ENCODE data around the gene SPRY1. TPM values are rescaled to one million over a fixed set of nuclear protein-coding genes. Genes with fewer than 3 reads are reported as not detected.

The SPRY1 gene
- total RNA-seq, 4 donors from 2014 or later = 101 to 195 (median 169) TPM

DNA sequence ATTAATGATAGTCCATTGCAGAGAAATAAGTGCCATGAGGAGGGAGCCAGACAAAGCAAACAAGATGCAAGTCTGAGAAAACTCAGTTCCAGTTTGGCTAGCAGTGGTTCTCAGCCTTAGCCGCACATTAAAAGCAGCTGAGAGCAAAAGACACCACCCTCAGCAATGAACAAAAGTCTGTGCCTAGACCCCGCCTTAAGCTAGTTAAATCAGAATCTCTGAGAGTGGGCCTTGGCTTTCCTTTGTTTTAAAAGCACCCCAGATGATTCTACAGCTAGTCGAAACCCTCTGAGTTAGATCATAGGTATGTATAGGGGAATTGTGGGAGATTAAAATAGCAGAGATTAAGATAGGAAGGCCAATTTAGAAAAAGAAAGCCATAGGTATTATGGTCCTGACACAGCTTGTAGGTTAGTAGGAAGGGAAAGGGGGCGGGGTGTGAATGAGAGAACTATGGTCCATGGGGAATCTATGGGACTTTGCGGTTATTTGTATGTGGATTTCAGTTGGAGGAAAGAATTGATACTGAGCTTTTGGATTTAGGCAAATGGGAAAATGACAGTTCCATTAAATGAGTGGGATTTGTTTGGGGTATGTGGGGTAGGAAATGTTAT, 12.0 kb downstream of the SPRY1 start:
- no peak overlapping the region for H3K27ac ChIP-seq

DNA sequence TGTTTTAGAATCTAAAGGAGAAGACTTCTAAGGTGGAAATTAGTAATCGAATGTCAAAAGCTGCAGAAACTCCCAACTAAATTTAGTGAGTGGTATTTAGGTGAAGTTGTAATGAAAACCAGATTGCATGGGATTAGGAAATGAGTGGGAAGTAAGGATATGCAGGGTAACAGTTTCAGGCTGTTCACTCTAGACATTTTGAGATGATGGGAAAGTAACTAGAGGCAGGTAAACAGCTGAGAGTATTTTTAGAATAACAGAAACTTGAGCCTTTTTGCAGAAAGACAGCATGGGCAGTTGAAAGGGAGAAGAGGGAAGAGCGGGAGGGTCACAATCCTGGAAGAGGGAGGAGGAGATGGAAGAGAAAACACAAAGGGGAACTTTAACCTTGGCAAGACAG, 12.7 kb downstream of the SPRY1 start:
- Histone ChIP-seq H3K4me1 (peaks cover 0 to 11% (median 0%) of the 10 kb centered on the region in 4 donors), H3K4me3 (no peak overlapping the region), H3K27me3 (no peaks in the 10 kb centered on the region), H3K27ac (no peak overlapping the region), H3K36me3 (no peaks in the 10 kb centered on the region), H3K9me3 (no peaks in the 10 kb centered on the region)
- no peak for DNase-seq (ENCODE audit: low spot score in 2 of 2)
- TF ChIP-seq POLR2A (IDR thresholded peaks at IDR 0.05) (no peak), EP300 (IDR thresholded peaks at IDR 0.05) (no peak)
- TF ChIP-seq, protein P1, sequence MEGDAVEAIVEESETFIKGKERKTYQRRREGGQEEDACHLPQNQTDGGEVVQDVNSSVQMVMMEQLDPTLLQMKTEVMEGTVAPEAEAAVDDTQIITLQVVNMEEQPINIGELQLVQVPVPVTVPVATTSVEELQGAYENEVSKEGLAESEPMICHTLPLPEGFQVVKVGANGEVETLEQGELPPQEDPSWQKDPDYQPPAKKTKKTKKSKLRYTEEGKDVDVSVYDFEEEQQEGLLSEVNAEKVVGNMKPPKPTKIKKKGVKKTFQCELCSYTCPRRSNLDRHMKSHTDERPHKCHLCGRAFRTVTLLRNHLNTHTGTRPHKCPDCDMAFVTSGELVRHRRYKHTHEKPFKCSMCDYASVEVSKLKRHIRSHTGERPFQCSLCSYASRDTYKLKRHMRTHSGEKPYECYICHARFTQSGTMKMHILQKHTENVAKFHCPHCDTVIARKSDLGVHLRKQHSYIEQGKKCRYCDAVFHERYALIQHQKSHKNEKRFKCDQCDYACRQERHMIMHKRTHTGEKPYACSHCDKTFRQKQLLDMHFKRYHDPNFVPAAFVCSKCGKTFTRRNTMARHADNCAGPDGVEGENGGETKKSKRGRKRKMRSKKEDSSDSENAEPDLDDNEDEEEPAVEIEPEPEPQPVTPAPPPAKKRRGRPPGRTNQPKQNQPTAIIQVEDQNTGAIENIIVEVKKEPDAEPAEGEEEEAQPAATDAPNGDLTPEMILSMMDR (IDR thresholded peaks at IDR 0.05) = no peak
- 67 to 75% methylated on average over 2 of the region's 2 CpGs for WGBS, 2 donors

More for the DNA sequence above, 12.0 kb downstream of the SPRY1 start:
- no peaks in the 10 kb centered on the region for H3K27me3 ChIP-seq
- no peak for TF ChIP-seq EP300 (IDR thresholded peaks at IDR 0.05)
- no peak for TF ChIP-seq POLR2A (IDR thresholded peaks at IDR 0.05)
- TF ChIP-seq, protein P1 (IDR thresholded peaks at IDR 0.05) = no peak
- no peaks in the 10 kb centered on the region for H3K9me3 ChIP-seq
- no peak overlapping the region for H3K4me3 ChIP-seq
- WGBS, 2 donors = 82 to 83% methylated on average over 5 of the region's 5 CpGs
- no peak for DNase-seq (ENCODE audit: low spot score in 2 of 2)
- H3K36me3 ChIP-seq = no peaks in the 10 kb centered on the region
- H3K4me1 ChIP-seq = peaks cover 0 to 14% (median 0%) of the 10 kb centered on the region in 4 donors

DNA sequence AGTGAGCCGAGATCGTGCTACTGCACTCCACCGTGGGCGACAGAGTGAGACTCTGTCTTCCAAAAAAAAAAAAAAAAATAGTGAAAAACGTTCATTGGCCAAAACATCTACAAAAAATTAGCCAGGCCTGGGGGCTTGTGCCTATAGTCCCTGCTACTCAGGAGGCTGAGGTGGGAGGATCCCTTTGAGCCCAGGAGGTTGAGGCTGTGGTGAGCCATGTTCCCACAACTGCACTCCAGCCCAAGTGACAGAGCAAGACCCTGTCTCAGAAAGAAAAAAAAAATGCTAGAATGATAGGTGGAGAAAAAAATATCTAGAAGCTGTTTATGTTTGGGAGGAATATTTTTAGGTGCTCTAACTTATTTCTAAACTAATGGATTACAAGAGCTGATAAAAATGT, 14.9 kb downstream of the SPRY1 start:
- DNase-seq (ENCODE audit: low spot score in 2 of 2) = no peak
- Histone ChIP-seq H3K9me3 (no peaks in the 10 kb centered on the region), H3K36me3 (no peaks in the 10 kb centered on the region), H3K4me1 (peaks cover 0 to 12% (median 0%) of the 10 kb centered on the region in 4 donors), H3K27ac (no peak overlapping the region), H3K4me3 (no peak overlapping the region), H3K27me3 (no peaks in the 10 kb centered on the region)
- TF ChIP-seq, protein P1 (IDR thresholded peaks at IDR 0.05) = no peak
- no peak for TF ChIP-seq POLR2A (IDR thresholded peaks at IDR 0.05)
- TF ChIP-seq EP300 (IDR thresholded peaks at IDR 0.05) = no peak
- WGBS, 2 donors = 81 to 83% methylated on average over 5 of the region's 5 CpGs

DNA sequence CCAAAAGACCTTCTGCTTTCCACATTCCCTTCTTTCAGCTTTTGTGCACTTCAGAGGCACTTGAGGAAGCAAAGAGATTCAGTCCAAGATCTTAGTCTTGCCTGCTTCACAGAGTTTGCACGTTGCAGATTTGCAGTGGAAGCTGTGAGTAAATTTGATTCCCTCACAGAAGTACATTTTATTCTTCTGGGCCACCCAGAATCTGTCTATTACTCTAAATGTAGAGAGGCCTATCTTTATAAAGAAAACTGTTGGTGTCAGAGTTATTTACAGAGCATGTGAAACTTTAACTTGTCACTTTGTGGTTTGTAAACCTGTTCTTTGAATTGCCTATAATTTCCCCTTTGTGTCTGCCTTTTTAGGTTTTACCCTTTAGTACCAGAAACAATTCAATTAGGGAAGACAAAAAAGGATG, 15.5 kb downstream of the SPRY1 start:
- H3K9me3 ChIP-seq = no peaks in the 10 kb centered on the region
- TF ChIP-seq POLR2A (IDR thresholded peaks at IDR 0.05) = no peak
- TF ChIP-seq, protein P1 (IDR thresholded peaks at IDR 0.05) = no peak
- TF ChIP-seq EP300 (IDR thresholded peaks at IDR 0.05) = no peak
- H3K36me3 ChIP-seq = no peaks in the 10 kb centered on the region
- WGBS, 2 donors = 9 to 15% methylated on average over 1 of the region's 1 CpG
- no peak for DNase-seq (ENCODE audit: low spot score in 2 of 2)
- no peak overlapping the region for H3K4me3 ChIP-seq
- no peak overlapping the region for H3K27ac ChIP-seq
- peaks cover 0 to 8% (median 0%) of the 10 kb centered on the region in 4 donors for H3K4me1 ChIP-seq
- H3K27me3 ChIP-seq = no peaks in the 10 kb centered on the region

DNA sequence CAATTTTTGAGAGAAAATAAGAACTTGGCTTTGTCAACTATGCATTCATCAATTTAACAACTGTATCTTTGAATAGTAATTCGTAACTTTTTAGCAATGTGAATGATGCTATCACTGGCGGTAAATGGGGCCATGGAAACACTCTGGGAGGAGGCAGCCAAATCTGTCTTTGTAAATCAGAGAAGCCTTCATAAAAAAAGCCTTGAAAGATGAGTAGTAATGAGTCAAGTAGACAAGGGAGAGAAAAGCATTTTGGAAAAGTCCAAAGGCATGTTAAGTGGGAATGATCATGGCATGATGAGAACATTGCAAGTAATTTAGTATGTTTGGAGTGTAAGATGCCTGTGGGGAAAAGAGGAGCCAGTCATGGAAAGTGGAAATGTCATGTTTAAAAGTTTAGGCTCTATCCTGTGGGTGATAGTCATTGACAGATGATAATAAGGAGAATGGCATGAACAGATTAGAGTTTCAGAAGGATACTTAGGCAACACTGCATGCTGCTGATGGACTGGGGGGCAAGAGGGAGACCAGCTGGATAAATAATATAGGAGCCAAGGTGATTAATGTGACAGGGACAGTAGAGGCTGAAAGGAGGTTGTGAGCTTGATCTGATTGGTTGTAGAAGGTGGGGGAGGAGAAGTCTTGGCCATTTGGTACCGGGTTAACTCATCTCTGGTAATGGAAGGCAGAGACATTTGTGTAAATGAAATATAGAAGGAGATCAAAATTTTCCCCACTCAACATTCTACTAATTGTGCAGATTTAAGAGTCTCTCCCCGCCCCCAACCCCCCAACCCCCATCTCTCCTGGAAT, 16.3 kb downstream of the SPRY1 start:
- WGBS, 2 donors = 67 to 71% methylated on average over 4 of the region's 4 CpGs
- Histone ChIP-seq H3K36me3 (no peaks in the 10 kb centered on the region), H3K27me3 (no peaks in the 10 kb centered on the region), H3K4me1 (peaks cover 0 to 11% (median under 1%) of the 10 kb centered on the region in 4 donors), H3K27ac (no peak overlapping the region), H3K4me3 (no peak overlapping the region), H3K9me3 (no peaks in the 10 kb centered on the region)
- no peak for DNase-seq (ENCODE audit: low spot score in 2 of 2)
- TF ChIP-seq, protein P1 (IDR thresholded peaks at IDR 0.05) = no peak
- TF ChIP-seq POLR2A (IDR thresholded peaks at IDR 0.05) = no peak
- TF ChIP-seq EP300 (IDR thresholded peaks at IDR 0.05) = no peak

Data from tibial nerve (tissue), 4 donors.